HepG2 (cell line): ENCODE measurements around the gene CGNL1. TPM values are rescaled to one million over a fixed set of nuclear protein-coding genes. Genes with fewer than 3 reads are reported as not detected.

Experiments used
- DNMT1 ChIP-seq: sonication (generic); formaldehyde crosslinking; IDR thresholded peaks from 2 replicates; pipeline ENCODE4 v1.5.1; 2020; ENCODE audit warnings: mild to moderate bottlenecking, missing genetic modification reagents
- MYC ChIP-seq: sonication (generic); formaldehyde crosslinking; IDR thresholded peaks from 2 replicates; pipeline ENCODE4 v1.9.0; 2021; ENCODE audit warnings: missing genetic modification reagents, borderline replicate concordance
- SAFB2 ChIP-seq: sonication (generic); formaldehyde crosslinking; IDR thresholded peaks from 2 replicates; pipeline ENCODE4 v1.5.1; 2020; ENCODE audit warnings: missing genetic modification reagents, low read depth, mild to moderate bottlenecking, borderline replicate concordance
- SP4 ChIP-seq: sonication (generic); formaldehyde crosslinking; IDR thresholded peaks from 2 replicates; pipeline ENCODE4 v1.8.1; 2023; ENCODE audit warnings: mild to moderate bottlenecking, missing genetic modification reagents
- ZNF234 ChIP-seq: sonication (generic); formaldehyde crosslinking; conservative IDR thresholded peaks from 2 replicates; pipeline ENCODE4 v1.5.1; 2020; ENCODE audit warnings: mild to moderate bottlenecking, missing genetic modification reagents
- ZNF296 ChIP-seq: sonication (generic); formaldehyde crosslinking; conservative IDR thresholded peaks from 2 replicates; pipeline ENCODE4 v1.5.0; 2020; ENCODE audit warnings: mild to moderate bottlenecking, missing genetic modification reagents
- ZNF501 ChIP-seq: sonication (generic); formaldehyde crosslinking; IDR thresholded peaks from 2 replicates; pipeline ENCODE4 v1.5.1; 2020; ENCODE audit warnings: mild to moderate bottlenecking, moderate library complexity, missing genetic modification reagents
- ZNF567 ChIP-seq: sonication (generic); formaldehyde crosslinking; IDR thresholded peaks from 2 replicates; pipeline ENCODE4 v1.8.1; 2023; ENCODE audit warnings: mild to moderate bottlenecking, missing genetic modification reagents, borderline replicate concordance
- polyA plus RNA-seq, 8 experiments: library from polyadenylated mRNA; depleted of rRNA in 3 of 8; stranded (reverse) in 7 of 8; unstranded in 1 of 8; fragments of >200 nt; fragmentation: Illumina TruSeq in 4 of 8; extraction: Trizol in 4 of 8; gene quantifications; 2 replicates each; pipeline versions ENCODE4 v1.2.1 to v1.2.3, GENCODE V29; 2011 to 2016; ENCODE audit warnings: low read depth in 4 of 8, missing spikeins in 1 of 8, mixed read lengths in 1 of 8; ENCODE audit not compliant: insufficient read depth in 1 of 8
- total RNA-seq, 5 experiments: library from RNA; depleted of rRNA; stranded (reverse); fragments of >200 nt; fragmentation: Illumina TruSeq; extraction: Trizol; gene quantifications; 2 replicates each; pipeline ENCODE4 v1.2.3, GENCODE V29; 2016; ENCODE audit warnings: low read depth in 1 of 5
- TF ChIP-seq, protein P1 (sequence below): sonication (generic); formaldehyde crosslinking; IDR thresholded peaks from 2 replicates; pipeline ENCODE4 v1.4.0; 2020; ENCODE audit warnings: mild to moderate bottlenecking, missing genetic modification reagents
- TF ChIP-seq, protein P2 (sequence below): sonication (generic); formaldehyde crosslinking; IDR thresholded peaks from 2 replicates; pipeline ENCODE4 v1.4.0; 2020; ENCODE audit warnings: missing genetic modification reagents, mild to moderate bottlenecking, borderline replicate concordance
- TF ChIP-seq, protein P3 (sequence below): sonication (generic); formaldehyde crosslinking; IDR thresholded peaks from 2 replicates; pipeline ENCODE4 v1.5.1; 2020; ENCODE audit warnings: mild to moderate bottlenecking, missing genetic modification reagents, moderate library complexity
- TF ChIP-seq, protein P4 (sequence below): sonication (generic); formaldehyde crosslinking; IDR thresholded peaks from 2 replicates; pipeline ENCODE4 v1.4.0; 2020; ENCODE audit warnings: low read depth, mild to moderate bottlenecking, missing genetic modification reagents

Gene CGNL1
- total and polyA plus RNA-seq, 2 of the 13 experiments (the other 11 are each of a cell fraction or from before 2014, with no cell fraction given): 5.6 to 15.6 TPM

DNA sequence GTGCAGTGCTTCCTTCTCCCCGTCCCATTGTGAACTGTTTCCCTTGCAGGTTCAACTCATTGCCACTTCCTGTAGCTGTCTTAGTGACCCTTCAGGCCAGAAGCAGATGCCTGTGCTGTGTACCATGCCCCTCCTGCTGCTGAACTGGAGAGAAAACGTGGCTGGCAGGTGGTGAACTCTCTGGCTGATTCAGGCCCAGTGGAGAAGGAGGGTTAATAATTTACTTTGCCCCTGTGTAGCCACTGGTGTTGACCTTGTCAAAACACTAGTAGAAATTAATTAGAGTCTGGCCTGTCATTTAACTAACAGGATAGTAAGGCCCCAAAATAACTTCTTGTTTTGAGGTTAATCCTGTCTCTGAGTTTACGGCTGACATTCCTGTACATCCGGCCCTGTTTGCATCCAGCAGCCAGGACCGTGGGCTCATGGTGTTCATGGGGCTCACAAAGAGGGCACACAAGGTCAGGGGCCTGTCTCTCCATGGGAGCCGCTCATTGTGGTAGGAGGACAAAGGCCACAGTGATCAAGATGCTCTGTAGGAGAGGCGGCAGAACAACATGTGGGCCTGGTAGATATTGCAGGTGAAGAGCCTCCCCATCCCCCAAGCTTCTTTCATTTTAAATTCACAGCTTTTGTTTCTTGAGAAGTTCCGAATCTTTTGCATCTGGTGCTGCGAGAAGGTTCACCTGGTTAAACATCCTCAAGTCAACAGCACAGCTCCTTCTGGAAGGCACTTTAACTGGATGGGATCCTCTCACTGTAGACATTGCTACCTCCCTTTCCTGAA is 101.6 kb downstream of the CGNL1 start (continued):
- no peak for TF ChIP-seq ZNF567 (CRISPR knock-in tag)
- TF ChIP-seq, protein P1, sequence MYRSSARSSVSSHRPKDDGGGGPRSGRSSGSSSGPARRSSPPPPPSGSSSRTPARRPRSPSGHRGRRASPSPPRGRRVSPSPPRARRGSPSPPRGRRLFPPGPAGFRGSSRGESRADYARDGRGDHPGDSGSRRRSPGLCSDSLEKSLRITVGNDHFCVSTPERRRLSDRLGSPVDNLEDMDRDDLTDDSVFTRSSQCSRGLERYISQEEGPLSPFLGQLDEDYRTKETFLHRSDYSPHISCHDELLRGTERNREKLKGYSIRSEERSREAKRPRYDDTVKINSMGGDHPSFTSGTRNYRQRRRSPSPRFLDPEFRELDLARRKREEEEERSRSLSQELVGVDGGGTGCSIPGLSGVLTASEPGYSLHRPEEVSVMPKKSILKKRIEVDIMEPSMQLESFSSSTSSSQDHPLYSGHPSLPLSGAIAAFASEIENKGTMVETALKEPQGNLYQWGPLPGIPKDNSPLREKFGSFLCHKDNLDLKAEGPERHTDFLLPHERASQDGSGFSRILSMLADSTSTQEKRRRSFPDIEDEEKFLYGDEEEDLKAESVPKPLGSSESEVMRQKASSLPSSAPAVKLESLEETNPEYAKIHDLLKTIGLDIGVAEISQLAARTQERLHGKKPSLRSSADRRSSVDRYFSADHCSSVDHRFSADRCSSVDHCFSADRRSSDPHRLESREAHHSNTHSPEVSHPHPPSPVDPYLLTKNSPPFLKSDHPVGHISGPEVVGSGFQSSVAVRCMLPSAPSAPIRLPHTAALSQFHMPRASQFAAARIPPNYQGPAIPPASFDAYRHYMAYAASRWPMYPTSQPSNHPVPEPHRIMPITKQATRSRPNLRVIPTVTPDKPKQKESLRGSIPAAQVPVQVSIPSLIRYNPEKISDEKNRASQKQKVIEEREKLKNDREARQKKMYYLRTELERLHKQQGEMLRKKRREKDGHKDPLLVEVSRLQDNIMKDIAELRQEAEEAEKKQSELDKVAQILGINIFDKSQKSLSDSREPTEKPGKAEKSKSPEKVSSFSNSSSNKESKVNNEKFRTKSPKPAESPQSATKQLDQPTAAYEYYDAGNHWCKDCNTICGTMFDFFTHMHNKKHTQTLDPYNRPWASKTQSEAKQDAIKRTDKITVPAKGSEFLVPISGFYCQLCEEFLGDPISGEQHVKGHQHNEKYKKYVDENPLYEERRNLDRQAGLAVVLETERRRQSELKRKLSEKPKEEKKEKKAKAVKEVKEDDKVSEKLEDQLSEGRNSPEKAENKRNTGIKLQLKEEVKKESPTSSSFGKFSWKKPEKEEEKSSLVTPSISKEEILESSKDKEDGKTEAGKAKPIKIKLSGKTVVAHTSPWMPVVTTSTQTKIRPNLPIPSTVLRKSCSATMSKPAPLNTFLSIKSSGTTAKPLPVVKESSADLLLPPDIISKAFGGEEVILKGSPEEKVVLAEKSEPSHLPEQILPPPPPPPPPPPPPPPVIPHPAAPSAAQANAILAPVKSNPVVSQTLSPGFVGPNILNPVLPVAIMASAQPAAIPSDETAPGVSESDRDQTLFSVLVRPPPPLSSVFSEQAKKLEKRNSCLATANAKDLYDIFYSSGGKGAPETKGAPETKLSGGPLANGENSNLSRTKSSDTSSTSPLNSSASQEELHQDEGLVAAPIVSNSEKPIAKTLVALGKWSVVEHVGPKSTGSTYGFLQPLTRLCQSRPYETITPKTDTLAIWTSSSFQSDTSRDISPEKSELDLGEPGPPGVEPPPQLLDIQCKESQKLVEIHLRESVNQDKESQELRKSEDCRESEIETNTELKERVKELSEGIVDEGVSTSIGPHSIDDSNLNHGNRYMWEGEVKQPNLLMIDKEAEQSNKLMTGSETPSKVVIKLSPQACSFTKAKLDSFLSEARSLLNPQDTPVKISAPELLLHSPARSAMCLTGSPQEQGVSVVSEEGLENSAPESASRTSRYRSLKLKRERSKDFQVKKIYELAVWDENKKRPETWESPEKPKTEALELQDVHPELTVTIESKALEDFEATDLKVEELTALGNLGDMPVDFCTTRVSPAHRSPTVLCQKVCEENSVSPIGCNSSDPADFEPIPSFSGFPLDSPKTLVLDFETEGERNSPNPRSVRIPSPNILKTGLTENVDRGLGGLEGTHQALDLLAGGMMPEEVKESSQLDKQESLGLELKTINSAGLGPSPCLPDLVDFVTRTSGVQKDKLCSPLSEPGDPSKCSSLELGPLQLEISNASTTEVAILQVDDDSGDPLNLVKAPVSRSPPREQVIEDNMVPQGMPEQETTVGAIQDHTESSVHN (CRISPR knock-in tag): peak; percentile 55
- TF ChIP-seq, protein P2, sequence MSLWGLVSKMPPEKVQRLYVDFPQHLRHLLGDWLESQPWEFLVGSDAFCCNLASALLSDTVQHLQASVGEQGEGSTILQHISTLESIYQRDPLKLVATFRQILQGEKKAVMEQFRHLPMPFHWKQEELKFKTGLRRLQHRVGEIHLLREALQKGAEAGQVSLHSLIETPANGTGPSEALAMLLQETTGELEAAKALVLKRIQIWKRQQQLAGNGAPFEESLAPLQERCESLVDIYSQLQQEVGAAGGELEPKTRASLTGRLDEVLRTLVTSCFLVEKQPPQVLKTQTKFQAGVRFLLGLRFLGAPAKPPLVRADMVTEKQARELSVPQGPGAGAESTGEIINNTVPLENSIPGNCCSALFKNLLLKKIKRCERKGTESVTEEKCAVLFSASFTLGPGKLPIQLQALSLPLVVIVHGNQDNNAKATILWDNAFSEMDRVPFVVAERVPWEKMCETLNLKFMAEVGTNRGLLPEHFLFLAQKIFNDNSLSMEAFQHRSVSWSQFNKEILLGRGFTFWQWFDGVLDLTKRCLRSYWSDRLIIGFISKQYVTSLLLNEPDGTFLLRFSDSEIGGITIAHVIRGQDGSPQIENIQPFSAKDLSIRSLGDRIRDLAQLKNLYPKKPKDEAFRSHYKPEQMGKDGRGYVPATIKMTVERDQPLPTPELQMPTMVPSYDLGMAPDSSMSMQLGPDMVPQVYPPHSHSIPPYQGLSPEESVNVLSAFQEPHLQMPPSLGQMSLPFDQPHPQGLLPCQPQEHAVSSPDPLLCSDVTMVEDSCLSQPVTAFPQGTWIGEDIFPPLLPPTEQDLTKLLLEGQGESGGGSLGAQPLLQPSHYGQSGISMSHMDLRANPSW (CRISPR knock-in tag): peak; percentile 72
- peak; percentile 95 for TF ChIP-seq ZNF501 (CRISPR knock-in tag)
- no peak for TF ChIP-seq ZNF296 (CRISPR knock-in tag)
- TF ChIP-seq ZNF234 (CRISPR knock-in tag): no peak
- peak; percentile 95 for TF ChIP-seq MYC (CRISPR knock-in tag)
- no peak for TF ChIP-seq SAFB2
- no peak for TF ChIP-seq SP4 (CRISPR knock-in tag)
- TF ChIP-seq, protein P3, sequence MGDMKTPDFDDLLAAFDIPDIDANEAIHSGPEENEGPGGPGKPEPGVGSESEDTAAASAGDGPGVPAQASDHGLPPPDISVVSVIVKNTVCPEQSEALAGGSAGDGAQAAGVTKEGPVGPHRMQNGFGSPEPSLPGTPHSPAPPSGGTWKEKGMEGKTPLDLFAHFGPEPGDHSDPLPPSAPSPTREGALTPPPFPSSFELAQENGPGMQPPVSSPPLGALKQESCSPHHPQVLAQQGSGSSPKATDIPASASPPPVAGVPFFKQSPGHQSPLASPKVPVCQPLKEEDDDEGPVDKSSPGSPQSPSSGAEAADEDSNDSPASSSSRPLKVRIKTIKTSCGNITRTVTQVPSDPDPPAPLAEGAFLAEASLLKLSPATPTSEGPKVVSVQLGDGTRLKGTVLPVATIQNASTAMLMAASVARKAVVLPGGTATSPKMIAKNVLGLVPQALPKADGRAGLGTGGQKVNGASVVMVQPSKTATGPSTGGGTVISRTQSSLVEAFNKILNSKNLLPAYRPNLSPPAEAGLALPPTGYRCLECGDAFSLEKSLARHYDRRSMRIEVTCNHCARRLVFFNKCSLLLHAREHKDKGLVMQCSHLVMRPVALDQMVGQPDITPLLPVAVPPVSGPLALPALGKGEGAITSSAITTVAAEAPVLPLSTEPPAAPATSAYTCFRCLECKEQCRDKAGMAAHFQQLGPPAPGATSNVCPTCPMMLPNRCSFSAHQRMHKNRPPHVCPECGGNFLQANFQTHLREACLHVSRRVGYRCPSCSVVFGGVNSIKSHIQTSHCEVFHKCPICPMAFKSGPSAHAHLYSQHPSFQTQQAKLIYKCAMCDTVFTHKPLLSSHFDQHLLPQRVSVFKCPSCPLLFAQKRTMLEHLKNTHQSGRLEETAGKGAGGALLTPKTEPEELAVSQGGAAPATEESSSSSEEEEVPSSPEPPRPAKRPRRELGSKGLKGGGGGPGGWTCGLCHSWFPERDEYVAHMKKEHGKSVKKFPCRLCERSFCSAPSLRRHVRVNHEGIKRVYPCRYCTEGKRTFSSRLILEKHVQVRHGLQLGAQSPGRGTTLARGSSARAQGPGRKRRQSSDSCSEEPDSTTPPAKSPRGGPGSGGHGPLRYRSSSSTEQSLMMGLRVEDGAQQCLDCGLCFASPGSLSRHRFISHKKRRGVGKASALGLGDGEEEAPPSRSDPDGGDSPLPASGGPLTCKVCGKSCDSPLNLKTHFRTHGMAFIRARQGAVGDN (CRISPR knock-in tag): peak; percentile 99
- TF ChIP-seq, protein P4, sequence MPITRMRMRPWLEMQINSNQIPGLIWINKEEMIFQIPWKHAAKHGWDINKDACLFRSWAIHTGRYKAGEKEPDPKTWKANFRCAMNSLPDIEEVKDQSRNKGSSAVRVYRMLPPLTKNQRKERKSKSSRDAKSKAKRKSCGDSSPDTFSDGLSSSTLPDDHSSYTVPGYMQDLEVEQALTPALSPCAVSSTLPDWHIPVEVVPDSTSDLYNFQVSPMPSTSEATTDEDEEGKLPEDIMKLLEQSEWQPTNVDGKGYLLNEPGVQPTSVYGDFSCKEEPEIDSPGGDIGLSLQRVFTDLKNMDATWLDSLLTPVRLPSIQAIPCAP (CRISPR knock-in tag): peak; percentile 68
- TF ChIP-seq DNMT1 (CRISPR knock-in tag): peak; percentile 28; the same call in 1 of the 2 replicates
